ENCODE results near the gene TAF1D. TPM values are rescaled to one million over a fixed set of nuclear protein-coding genes. Genes with fewer than 3 reads are reported as not detected.
"Not testable (repeated sequence)": the region's sequence is repeated elsewhere in the genome, so short reads cannot be mapped to it uniquely, and the experiment has no call there.

Gene TAF1D
- total RNA-seq, 6 experiments from 2014 or later = 89.6 to 112 (median 97.0) TPM

GRCh38 chr11:93775289-93775688, 34.0 kb upstream of the TAF1D start:
- peak; percentile 52 for TF ChIP-seq CTCF (IDR thresholded peaks at IDR 0.05)

GRCh38 chr11:93774560-93774959, 33.3 kb upstream of the TAF1D start:
- not testable (repeated sequence) for H3K9me3 Mint-ChIP-seq; H3K4me3 Mint-ChIP-seq; H3K36me3 Mint-ChIP-seq (ENCODE audit: low read depth); H3K27ac Mint-ChIP-seq; DNase-seq; H3K4me1 Mint-ChIP-seq (ENCODE audit: low read depth); H3K27me3 Mint-ChIP-seq (ENCODE audit: insufficient read depth)

More at GRCh38 chr11:93775289-93775688, 34.0 kb upstream of the TAF1D start:
- Mint-ChIP-seq H3K36me3 (ENCODE audit: low read depth) (no peaks in the 10 kb centered on the region), H3K27ac (no peak overlapping the region), H3K4me3 (no peak overlapping the region), H3K27me3 (ENCODE audit: insufficient read depth) (no peaks in the 10 kb centered on the region), H3K4me1 (ENCODE audit: low read depth) (no peaks in the 10 kb centered on the region), H3K9me3 (peaks cover 9% of the 10 kb centered on the region; the same call in 1 of the 2 replicates)
- DNase-seq = no peak

- DNase-seq = no peak
- Mint-ChIP-seq H3K4me3 (no peak overlapping the region), H3K4me1 (ENCODE audit: low read depth) (no peaks in the 10 kb centered on the region), H3K27me3 (ENCODE audit: insufficient read depth) (no peaks in the 10 kb centered on the region), H3K27ac (no peak overlapping the region), H3K36me3 (ENCODE audit: low read depth) (no peaks in the 10 kb centered on the region), H3K9me3 (peaks cover 9% of the 10 kb centered on the region; the same call in 1 of the 2 replicates)
- TF ChIP-seq CTCF (IDR thresholded peaks at IDR 0.05) = no peak
Measured at GRCh38 chr11:93773601-93774200, 32.4 kb upstream of the TAF1D start.

- Mint-ChIP-seq H3K36me3 (ENCODE audit: low read depth) (no peaks in the 10 kb centered on the region), H3K4me3 (no peak overlapping the region), H3K9me3 (peaks cover 9% of the 10 kb centered on the region; the same call in 1 of the 2 replicates), H3K4me1 (ENCODE audit: low read depth) (no peaks in the 10 kb centered on the region), H3K27me3 (ENCODE audit: insufficient read depth) (no peaks in the 10 kb centered on the region), H3K27ac (no peak overlapping the region)
- TF ChIP-seq CTCF (IDR thresholded peaks at IDR 0.05) = no peak
- DNase-seq = no peak
Measured at GRCh38 chr11:93773045-93773477, 31.8 kb upstream of the TAF1D start.

- no peak for TF ChIP-seq CTCF (IDR thresholded peaks at IDR 0.05)
- DNase-seq = no peak
- H3K4me1 Mint-ChIP-seq (ENCODE audit: low read depth) = no peaks in the 10 kb centered on the region
- peaks cover 9% of the 10 kb centered on the region; the same call in 1 of the 2 replicates for H3K9me3 Mint-ChIP-seq
- H3K4me3 Mint-ChIP-seq = no peak overlapping the region
- H3K27ac Mint-ChIP-seq = no peak overlapping the region
- H3K27me3 Mint-ChIP-seq (ENCODE audit: insufficient read depth) = no peaks in the 10 kb centered on the region
- no peaks in the 10 kb centered on the region for H3K36me3 Mint-ChIP-seq (ENCODE audit: low read depth)
Measured at GRCh38 chr11:93772123-93772522, 30.8 kb upstream of the TAF1D start.

GRCh38 chr11:93770160-93770559, 28.9 kb upstream of the TAF1D start:
- no peak for DNase-seq
- Mint-ChIP-seq H3K4me1 (ENCODE audit: low read depth) (no peaks in the 10 kb centered on the region), H3K27ac (no peak overlapping the region), H3K9me3 (peaks cover 9% of the 10 kb centered on the region; the same call in 1 of the 2 replicates), H3K36me3 (ENCODE audit: low read depth) (no peaks in the 10 kb centered on the region), H3K4me3 (no peak overlapping the region), H3K27me3 (ENCODE audit: insufficient read depth) (no peaks in the 10 kb centered on the region)
- TF ChIP-seq CTCF (IDR thresholded peaks at IDR 0.05) = no peak
